Effector memory CD8-positive, alpha-beta T cell (primary cell): Measurements from ENCODE around the gene ZNF488.

Experiments
- ATAC-seq: fragments of 150-1000 bp; cut with Tn5 transposase; replicated peaks from 2 replicates; pipeline ENCODE4 v1.10.0; 2021; ENCODE audit warnings: mild to moderate bottlenecking, moderate library complexity
- DNase-seq, 3 experiments: peaks; one replicate each; pipeline ENCODE4 v3.0.0; 2021
- H3K27ac Mint-ChIP-seq, 2 donors: one replicate each; pipeline ENCODE4 v1.8.0; 2022; ENCODE audit warnings: mild to moderate bottlenecking in 2 of 2, mixed read lengths in 2 of 2, moderate library complexity in 2 of 2
- H3K27me3 Mint-ChIP-seq, 2 donors: one replicate each; pipeline ENCODE4 v1.8.0; 2022; ENCODE audit warnings: mixed read lengths in 2 of 2
- H3K36me3 Mint-ChIP-seq: one replicate; pipeline ENCODE4 v1.8.0; 2022; ENCODE audit warnings: mild to moderate bottlenecking, moderate library complexity, mixed read lengths; ENCODE audit not compliant: insufficient read depth
- H3K4me1 Mint-ChIP-seq, 2 donors: one replicate each; pipeline ENCODE4 v1.8.0; 2022; ENCODE audit warnings: low read depth in 2 of 2, mixed read lengths in 2 of 2
- H3K4me3 Mint-ChIP-seq, 2 donors: one replicate each; pipeline ENCODE4 v1.8.0; 2022; ENCODE audit warnings: mild to moderate bottlenecking in 2 of 2, mixed read lengths in 2 of 2, moderate library complexity in 2 of 2
- H3K9me3 Mint-ChIP-seq, 2 donors: one replicate each; pipeline ENCODE4 v1.8.0; 2022; ENCODE audit warnings: mixed read lengths in 2 of 2

Gene ZNF488

GRCh38 chr10:47371629-47372485 lies 12.2 kb downstream of the ZNF488 start:
- no peak overlapping the region for H3K27ac Mint-ChIP-seq
- no peaks in the 10 kb centered on the region for H3K36me3 Mint-ChIP-seq
- H3K9me3 Mint-ChIP-seq = no peaks in the 10 kb centered on the region
- no peak for DNase-seq
- H3K27me3 Mint-ChIP-seq = peaks cover 14 to 33% of the 10 kb centered on the region in 2 donors
- no peak for ATAC-seq
- no peak overlapping the region for H3K4me3 Mint-ChIP-seq
- H3K4me1 Mint-ChIP-seq = peaks cover 0 to 2% of the 10 kb centered on the region in 2 donors

- no peaks in the 10 kb centered on the region for H3K36me3 Mint-ChIP-seq
- H3K4me3 Mint-ChIP-seq = no peak overlapping the region
- DNase-seq (no peak), ATAC-seq (no peak)
- peaks cover 0 to 2% of the 10 kb centered on the region in 2 donors for H3K4me1 Mint-ChIP-seq
- H3K9me3 Mint-ChIP-seq = no peaks in the 10 kb centered on the region
- peaks cover 9 to 27% of the 10 kb centered on the region in 2 donors for H3K27me3 Mint-ChIP-seq
- no peak overlapping the region for H3K27ac Mint-ChIP-seq
These were observed 13.2 kb downstream of the ZNF488 start for GRCh38 chr10:47370878-47371277.

GRCh38 chr10:47370015-47370767 lies 13.9 kb downstream of the ZNF488 start:
- Mint-ChIP-seq H3K4me1 (peaks cover 0 to 2% of the 10 kb centered on the region in 2 donors), H3K4me3 (no peak overlapping the region), H3K9me3 (no peaks in the 10 kb centered on the region), H3K27ac (no peak overlapping the region), H3K27me3 (peaks cover 5 to 27% of the 10 kb centered on the region in 2 donors), H3K36me3 (no peaks in the 10 kb centered on the region)
- DNase-seq (no peak), ATAC-seq (no peak)

DNA sequence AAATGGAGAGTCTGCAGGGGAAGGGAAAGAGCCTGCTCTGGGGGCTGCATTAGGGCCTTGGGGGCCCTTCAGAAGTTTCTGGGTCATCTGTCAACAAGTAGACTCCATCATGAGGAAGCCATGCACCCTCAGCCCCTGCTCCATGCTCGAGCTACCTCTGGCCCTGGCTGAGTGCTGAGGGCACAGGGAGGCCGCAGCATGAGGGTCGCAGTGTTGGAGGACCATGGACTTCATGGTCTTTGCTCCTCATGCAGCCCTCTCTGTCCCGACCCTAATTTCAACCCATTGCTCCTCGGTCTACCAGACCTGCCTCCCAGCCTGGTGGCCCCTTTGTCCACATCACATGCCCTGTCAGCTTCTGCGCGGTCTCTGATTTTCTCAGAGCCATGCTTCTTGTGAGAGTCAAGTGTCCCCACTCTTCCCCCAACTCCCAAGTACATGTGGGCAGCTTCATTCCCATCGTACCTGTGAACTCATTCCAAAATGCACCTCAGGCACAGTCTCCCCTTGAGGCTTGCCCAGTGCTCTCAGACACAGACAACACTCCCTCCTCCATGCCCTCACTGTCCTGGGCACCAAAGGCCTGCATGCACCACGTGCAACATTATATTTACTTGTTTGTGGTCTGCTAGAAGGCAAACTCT lies 14.7 kb downstream of the ZNF488 start:
- ATAC-seq (no peak), DNase-seq (no peak)
- no peaks in the 10 kb centered on the region for H3K9me3 Mint-ChIP-seq
- peaks cover 0 to 2% of the 10 kb centered on the region in 2 donors for H3K4me1 Mint-ChIP-seq
- no peaks in the 10 kb centered on the region for H3K36me3 Mint-ChIP-seq
- H3K4me3 Mint-ChIP-seq = no peak overlapping the region
- H3K27ac Mint-ChIP-seq = no peak overlapping the region
- peaks cover 7 to 24% of the 10 kb centered on the region in 2 donors for H3K27me3 Mint-ChIP-seq

GRCh38 chr10:47368431-47369180 lies 15.5 kb downstream of the ZNF488 start:
- DNase-seq = no peak
- no peak overlapping the region for H3K4me3 Mint-ChIP-seq
- H3K36me3 Mint-ChIP-seq = no peaks in the 10 kb centered on the region
- no peaks in the 10 kb centered on the region for H3K9me3 Mint-ChIP-seq
- peaks cover 7 to 23% of the 10 kb centered on the region in 2 donors for H3K27me3 Mint-ChIP-seq
- no peak for ATAC-seq
- no peak overlapping the region for H3K27ac Mint-ChIP-seq
- peaks cover 0 to 2% of the 10 kb centered on the region in 2 donors for H3K4me1 Mint-ChIP-seq

GRCh38 chr10:47367646-47368045 lies 16.4 kb downstream of the ZNF488 start:
- H3K4me1 Mint-ChIP-seq = peaks cover 0 to under 1% of the 10 kb centered on the region in 2 donors
- H3K4me3 Mint-ChIP-seq = no peak overlapping the region
- H3K9me3 Mint-ChIP-seq = no peaks in the 10 kb centered on the region
- peaks cover 7 to 13% of the 10 kb centered on the region in 2 donors for H3K27me3 Mint-ChIP-seq
- peaks cover 2% of the 10 kb centered on the region for H3K36me3 Mint-ChIP-seq
- no peak for ATAC-seq
- no peak overlapping the region for H3K27ac Mint-ChIP-seq
- DNase-seq = no peak

DNA sequence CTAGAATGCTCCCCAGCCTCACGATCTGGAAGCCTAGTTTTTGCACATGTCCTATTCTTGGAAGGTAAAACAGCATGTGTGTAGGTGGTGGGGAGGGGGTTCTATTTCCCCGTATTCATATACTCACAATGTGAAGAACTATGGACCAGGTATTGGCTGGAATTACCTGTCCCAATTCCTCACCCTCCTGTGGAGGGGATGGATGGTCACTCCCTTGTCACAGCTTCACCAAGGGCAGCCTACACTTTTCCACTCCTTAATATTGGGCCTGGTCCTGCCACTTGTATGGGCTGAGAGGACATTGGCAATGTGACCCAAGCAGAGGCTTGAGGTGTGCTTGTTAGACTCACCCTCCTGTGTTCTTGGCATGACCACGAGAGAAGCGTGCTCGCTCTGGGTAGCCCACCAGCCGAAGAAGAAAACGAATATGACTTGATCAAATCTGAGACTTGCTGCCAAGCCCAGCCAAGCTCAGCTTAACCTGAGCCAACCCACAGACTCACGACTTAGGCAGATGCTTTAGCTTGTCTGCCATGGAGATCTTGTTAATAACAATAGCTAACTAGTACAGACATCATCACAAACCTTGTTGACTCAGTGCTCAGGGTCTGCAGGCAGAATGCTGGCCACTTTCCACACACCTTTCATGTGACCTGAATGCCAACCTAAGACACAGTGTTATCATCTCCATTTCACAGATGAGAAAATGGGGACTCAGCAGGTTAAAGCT lies 17.2 kb downstream of the ZNF488 start:
- H3K9me3 Mint-ChIP-seq = no peaks in the 10 kb centered on the region
- DNase-seq (no peak), ATAC-seq (no peak)
- no peak overlapping the region for H3K4me3 Mint-ChIP-seq
- peaks cover 7 to 13% of the 10 kb centered on the region in 2 donors for H3K27me3 Mint-ChIP-seq
- peaks cover 2% of the 10 kb centered on the region for H3K36me3 Mint-ChIP-seq
- H3K27ac Mint-ChIP-seq = no peak overlapping the region
- H3K4me1 Mint-ChIP-seq = no peaks in the 10 kb centered on the region

- peaks cover 2% of the 10 kb centered on the region for H3K36me3 Mint-ChIP-seq
- DNase-seq = no peak
These were observed 17.9 kb downstream of the ZNF488 start for GRCh38 chr10:47366181-47366631.

GRCh38 chr10:47365431-47366180 lies 18.5 kb downstream of the ZNF488 start:
- no peak overlapping the region for H3K27ac Mint-ChIP-seq
- H3K4me3 Mint-ChIP-seq = no peak overlapping the region
- DNase-seq = no peak
- peaks cover 7 to 13% of the 10 kb centered on the region in 2 donors for H3K27me3 Mint-ChIP-seq
- no peak for ATAC-seq
- no peaks in the 10 kb centered on the region for H3K9me3 Mint-ChIP-seq
- no peaks in the 10 kb centered on the region for H3K4me1 Mint-ChIP-seq
- peaks cover 2% of the 10 kb centered on the region for H3K36me3 Mint-ChIP-seq

More at GRCh38 chr10:47366181-47366631, 17.9 kb downstream of the ZNF488 start:
- Mint-ChIP-seq H3K4me1 (no peaks in the 10 kb centered on the region), H3K4me3 (no peak overlapping the region), H3K27ac (no peak overlapping the region), H3K27me3 (peaks cover 7 to 13% of the 10 kb centered on the region in 2 donors), H3K9me3 (no peaks in the 10 kb centered on the region)
- no peak for ATAC-seq

DNA sequence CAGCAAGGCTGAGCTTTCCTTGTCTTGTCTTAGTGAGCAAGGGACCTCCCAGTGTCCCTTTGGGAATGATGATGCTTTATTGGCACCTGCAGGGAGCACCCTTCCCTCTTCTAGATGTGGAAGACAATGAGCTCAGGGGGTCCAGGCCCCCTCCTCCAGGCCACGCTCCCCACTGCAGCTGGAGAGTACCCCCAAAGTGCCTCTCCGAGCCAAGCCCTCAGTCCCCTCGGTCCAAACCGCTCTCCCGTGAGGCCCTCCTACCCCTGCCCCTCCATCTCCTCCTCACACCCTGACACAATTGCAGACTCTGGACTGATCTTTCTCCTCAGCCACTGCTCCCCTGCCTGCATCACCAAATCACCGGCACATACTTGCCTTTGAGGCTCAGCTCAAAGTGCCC lies 19.2 kb downstream of the ZNF488 start:
- Mint-ChIP-seq H3K4me3 (no peak overlapping the region), H3K4me1 (no peaks in the 10 kb centered on the region), H3K27me3 (peaks cover 7 to 13% of the 10 kb centered on the region in 2 donors), H3K36me3 (peaks cover 2% of the 10 kb centered on the region), H3K9me3 (no peaks in the 10 kb centered on the region), H3K27ac (no peak overlapping the region)
- ATAC-seq (no peak), DNase-seq (no peak)

DNA sequence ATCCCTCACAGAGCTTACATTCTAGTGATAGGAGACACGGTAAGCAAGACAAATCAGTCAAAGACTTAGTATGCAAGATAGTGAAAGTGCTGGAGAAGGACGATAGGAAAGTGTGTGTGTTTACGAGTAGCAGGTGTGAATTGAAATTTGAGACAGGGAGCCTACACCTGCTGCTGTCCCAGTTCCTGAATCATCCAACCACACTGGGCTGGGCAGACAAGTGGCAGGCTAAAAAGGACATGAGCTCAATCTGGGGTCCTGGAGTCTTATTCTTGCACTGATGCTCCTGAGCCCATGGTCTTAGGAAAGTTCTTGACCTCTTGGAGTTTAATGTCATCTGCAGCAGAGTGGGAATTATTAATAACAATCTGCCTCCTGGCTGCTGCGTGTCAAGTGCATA lies 19.7 kb downstream of the ZNF488 start:
- Mint-ChIP-seq H3K36me3 (peaks cover 2% of the 10 kb centered on the region), H3K27ac (no peak overlapping the region), H3K4me3 (no peak overlapping the region), H3K9me3 (no peaks in the 10 kb centered on the region), H3K4me1 (no peaks in the 10 kb centered on the region), H3K27me3 (peaks cover 7 to 17% of the 10 kb centered on the region in 2 donors)
- ATAC-seq (no peak), DNase-seq (no peak)

DNA sequence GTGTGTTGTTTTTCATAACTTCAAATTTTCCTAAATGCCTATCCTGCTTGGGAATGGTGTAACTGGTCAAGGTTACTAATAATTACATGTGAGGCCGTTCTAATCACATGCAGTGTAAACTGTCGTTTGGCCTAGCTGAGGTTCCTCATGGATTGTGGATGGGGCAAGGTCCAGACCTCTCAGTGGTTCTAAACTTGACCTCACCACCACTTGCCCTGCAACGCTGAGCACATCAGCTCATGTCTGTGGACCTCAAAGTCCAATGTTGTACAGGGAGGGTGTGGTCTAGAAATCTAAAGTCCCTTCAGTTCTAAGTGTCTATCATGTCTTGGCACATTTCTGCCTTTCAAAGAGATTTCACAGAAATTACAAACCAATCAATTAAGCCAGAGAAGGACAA lies 20.3 kb downstream of the ZNF488 start:
- Mint-ChIP-seq H3K27me3 (peaks cover 7 to 23% of the 10 kb centered on the region in 2 donors), H3K4me1 (no peaks in the 10 kb centered on the region), H3K9me3 (no peaks in the 10 kb centered on the region), H3K36me3 (peaks cover 2% of the 10 kb centered on the region), H3K27ac (no peak overlapping the region), H3K4me3 (no peak overlapping the region)
- DNase-seq (no peak), ATAC-seq (no peak)
